Tibial artery (tissue), 4 donors: ENCODE results near the gene EHD1.
A peak's percentile ranks its signal among the peaks of the same experiment; 100 is the strongest.

Experiments used
- DNase-seq, 2 donors: peaks; one replicate each; pipeline ENCODE4 v3.0.0-alpha.2; 2019
- H3K27ac ChIP-seq, 2 donors: fragments of 200-600 bp; sonication (generic) in 1 of 2; 1 replicate in 1 of 2; 2 replicates in 1 of 2; pipeline ENCODE4 v1.5.1; 2018 to 2019; ENCODE audit warnings: mild to moderate bottlenecking in 1 of 2
- H3K27me3 ChIP-seq, 2 donors: fragments of 200-600 bp; sonication (generic) in 1 of 2; one replicate each; pipeline versions ENCODE4 v1.5.1 to v1.6.0; 2016 to 2019
- H3K36me3 ChIP-seq, 3 donors: fragments of 200-600 bp; sonication (generic) in 2 of 3; one replicate each; pipeline ENCODE4 v1.5.1; 2016 to 2019; ENCODE audit warnings: mild to moderate bottlenecking in 2 of 3
- H3K4me1 ChIP-seq, 4 donors: fragments of 200-600 bp; sonication (generic) in 2 of 4; 1 replicate in 3 of 4; 2 replicates in 1 of 4; pipeline ENCODE4 v1.5.1; 2016 to 2019
- H3K4me3 ChIP-seq, 2 donors: fragments of 200-600 bp; sonication (generic) in 1 of 2; 1 replicate in 1 of 2; 2 replicates in 1 of 2; pipeline ENCODE4 v1.5.1; 2018 to 2019; ENCODE audit warnings: mild to moderate bottlenecking in 2 of 2
- H3K9me3 ChIP-seq, 3 donors: fragments of 200-600 bp; sonication (generic) in 1 of 3; one replicate each; pipeline ENCODE4 v1.5.1; 2016 to 2019
- CTCF ChIP-seq, 2 experiments: fragments of 200-600 bp in 1 of 2; fragments of 450-650 bp in 1 of 2; IDR thresholded peaks; one replicate each; pipeline ENCODE4 v1.5.1; 2017 to 2019; ENCODE audit warnings: antibody characterized with exemption in 2 of 2, mild to moderate bottlenecking in 1 of 2, moderate library complexity in 1 of 2
- intact Hi-C: fragments of 100-400 bp; cut with DNase I; formaldehyde crosslinking; loops from one replicate; pipeline ENCODE4 v1.15.0; 2023; ENCODE audit warnings: low total_unique reads

EHD1 gene

DNA sequence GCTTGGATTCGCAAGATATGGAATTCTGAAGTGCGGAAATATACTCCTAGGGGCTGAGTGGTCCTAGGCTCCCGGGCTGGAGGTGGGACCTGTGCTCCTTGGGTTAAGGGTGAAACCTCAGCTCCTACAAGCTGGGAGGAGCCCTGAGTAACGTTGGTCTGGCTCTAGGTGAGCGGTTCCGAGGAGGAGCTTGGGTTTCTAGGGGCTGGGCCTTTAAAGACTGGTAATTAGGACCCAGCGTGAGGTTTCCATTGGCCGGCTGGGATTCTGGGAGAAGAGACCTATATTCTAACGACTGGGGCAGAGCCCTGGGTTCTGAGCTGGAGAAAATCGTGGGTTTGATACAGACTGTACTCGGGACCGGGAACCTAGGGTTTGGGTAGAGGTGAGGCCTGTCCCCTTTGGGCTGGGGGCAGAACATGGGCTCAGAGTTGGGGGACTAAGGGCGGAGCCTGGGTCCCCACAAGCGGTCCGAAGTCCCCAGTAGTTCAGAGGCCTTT, 74.5 kb downstream of the EHD1 start:
- Histone ChIP-seq H3K27me3 (no peaks in the 10 kb centered on the region), H3K4me1 (peaks cover 0 to 30% (median 20%) of the 10 kb centered on the region in 4 donors), H3K27ac (peak overlapping the region; percentile 89 to 90), H3K36me3 (peaks cover 0 to 58% (median 19%) of the 10 kb centered on the region in 3 donors), H3K9me3 (no peaks in the 10 kb centered on the region), H3K4me3 (peak overlapping the region; percentile 63 to 75)
- intact Hi-C loops = no loop called here
- DNase-seq = no peak
- no peak for TF ChIP-seq CTCF (IDR thresholded peaks at IDR 0.05)

GRCh38 chr11:64803158-64803845, 75.1 kb downstream of the EHD1 start, which contains the start of gene MAP4K2:
Gene MAP4K2, minus strand, starts transcription at chr11:64803214. Its CDS starts 65 bp downstream, at chr11:64803149.
- Histone ChIP-seq H3K4me3 (peak within 1 kb of the TSS; percentile 63 to 75), H3K36me3 (peaks cover 0 to 64% (median 19%) of the 10 kb centered on the region in 3 donors), H3K27ac (peak within 1 kb of the TSS; percentile 89 to 90), H3K4me1 (peaks cover 0 to 26% (median 20%) of the 10 kb centered on the region in 4 donors), H3K9me3 (no peaks in the 10 kb centered on the region), H3K27me3 (no peaks in the 10 kb centered on the region)
- TF ChIP-seq CTCF (IDR thresholded peaks at IDR 0.05) = peak in 1 of 2 experiments; percentile 11
- peak; percentile 95 for DNase-seq
- intact Hi-C loops = no loop called here

DNA sequence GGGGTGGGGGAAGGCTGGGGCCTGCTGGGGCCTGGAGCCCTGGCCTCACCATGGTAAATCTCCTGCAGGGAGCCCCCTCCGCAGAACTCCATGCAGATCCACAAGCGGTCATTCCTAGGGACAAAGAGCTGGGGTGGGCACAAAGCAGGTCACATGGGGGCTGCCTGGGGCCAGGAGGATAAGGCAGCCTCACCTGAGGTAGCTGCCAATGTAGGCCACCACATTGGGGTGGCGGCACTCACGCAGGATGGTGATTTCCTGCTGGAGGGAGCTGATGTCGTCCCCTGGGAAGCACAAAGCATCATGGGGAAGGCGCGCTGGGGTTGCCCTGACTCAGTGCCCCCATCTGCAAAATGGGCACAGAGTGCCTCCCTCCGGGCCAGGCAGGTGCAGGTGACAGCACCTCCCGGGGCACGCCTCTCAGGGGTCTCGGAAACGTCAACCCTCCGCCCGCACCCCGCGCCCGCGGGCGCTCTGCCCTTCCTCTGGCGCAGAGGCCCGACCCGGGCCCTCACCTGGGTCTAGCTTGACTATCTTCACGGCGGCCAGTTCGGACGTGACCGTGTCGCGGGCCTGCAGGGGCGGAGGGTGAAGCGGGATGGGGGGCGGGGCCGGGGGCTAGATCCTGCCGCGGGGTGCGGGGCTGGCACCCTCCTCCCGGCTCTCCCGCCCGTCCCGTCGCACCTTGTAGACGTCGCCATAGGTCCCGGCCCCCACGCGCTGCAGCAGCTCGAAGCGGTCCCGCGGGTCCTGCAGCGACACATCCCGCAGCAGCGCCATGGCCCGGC, 75.9 kb downstream of the EHD1 start:
- no peaks in the 10 kb centered on the region for H3K27me3 ChIP-seq
- H3K36me3 ChIP-seq = peaks cover 0 to 64% (median 19%) of the 10 kb centered on the region in 3 donors
- intact Hi-C loops = no loop called here
- TF ChIP-seq CTCF (IDR thresholded peaks at IDR 0.05) = no peak
- H3K4me3 ChIP-seq = peak overlapping the region; percentile 63 to 75
- no peaks in the 10 kb centered on the region for H3K9me3 ChIP-seq
- peak in 1 of 2 donors; percentile 32 for DNase-seq
- peaks cover 0 to 26% (median 20%) of the 10 kb centered on the region in 4 donors for H3K4me1 ChIP-seq
- H3K27ac ChIP-seq = peak overlapping the region; percentile 89 to 90
